Liver (tissue), 3 donors: ENCODE measurements around the gene SP110.
"Not testable (repeated sequence)": the region's sequence is repeated elsewhere in the genome, so short reads cannot be mapped to it uniquely, and the experiment has no call there.

Experiments used
- GABPA ChIP-seq, 2 donors: IDR thresholded peaks in 1 of 2; conservative IDR thresholded peaks in 1 of 2; 2 replicates each; pipeline ENCODE4 v1.6.1; 2016; ENCODE audit warnings: antibody characterized with exemption in 2 of 2, mild to moderate bottlenecking in 1 of 2, moderate library complexity in 1 of 2
- HNF4G ChIP-seq: IDR thresholded peaks from 2 replicates; pipeline ENCODE4 v1.6.1; 2016; ENCODE audit warnings: antibody characterized with exemption
- TF ChIP-seq, protein P1 (sequence below): fragments of 150-350 bp; IDR thresholded peaks from 2 replicates; pipeline ENCODE4 v1.5.1; 2017; ENCODE audit warnings: improper control_type of control experiment, low read depth, low read length; ENCODE audit not compliant: missing input control
- donor health status: healthy.
- donor health status: healthy.

DNA sequence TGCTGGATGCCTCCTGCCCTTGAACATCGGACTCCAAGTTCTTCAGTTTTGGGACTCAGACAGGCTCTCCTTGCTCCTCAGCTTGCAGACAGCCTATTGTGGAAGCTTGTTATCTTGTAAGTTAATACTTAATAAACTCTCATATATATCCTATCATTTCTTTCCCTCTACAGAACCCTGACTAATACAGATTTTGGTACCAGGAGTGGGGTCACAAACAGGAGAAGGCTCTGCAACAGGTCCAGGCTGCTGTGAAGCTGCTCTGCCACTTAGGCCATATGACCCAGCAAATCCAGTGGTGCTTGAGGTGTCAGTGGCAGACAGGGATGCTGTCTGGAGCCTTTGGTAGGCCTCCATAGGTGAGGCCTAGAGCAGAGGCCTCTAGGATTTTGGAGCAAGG lies 100.0 kb downstream of the SP110 start:
- not testable (repeated sequence) for TF ChIP-seq GABPA (IDR thresholded peaks at IDR 0.05 in 1 of 2, conservative IDR thresholded peaks at IDR 0.05 in 1 of 2); HNF4G
- TF ChIP-seq, protein P1, sequence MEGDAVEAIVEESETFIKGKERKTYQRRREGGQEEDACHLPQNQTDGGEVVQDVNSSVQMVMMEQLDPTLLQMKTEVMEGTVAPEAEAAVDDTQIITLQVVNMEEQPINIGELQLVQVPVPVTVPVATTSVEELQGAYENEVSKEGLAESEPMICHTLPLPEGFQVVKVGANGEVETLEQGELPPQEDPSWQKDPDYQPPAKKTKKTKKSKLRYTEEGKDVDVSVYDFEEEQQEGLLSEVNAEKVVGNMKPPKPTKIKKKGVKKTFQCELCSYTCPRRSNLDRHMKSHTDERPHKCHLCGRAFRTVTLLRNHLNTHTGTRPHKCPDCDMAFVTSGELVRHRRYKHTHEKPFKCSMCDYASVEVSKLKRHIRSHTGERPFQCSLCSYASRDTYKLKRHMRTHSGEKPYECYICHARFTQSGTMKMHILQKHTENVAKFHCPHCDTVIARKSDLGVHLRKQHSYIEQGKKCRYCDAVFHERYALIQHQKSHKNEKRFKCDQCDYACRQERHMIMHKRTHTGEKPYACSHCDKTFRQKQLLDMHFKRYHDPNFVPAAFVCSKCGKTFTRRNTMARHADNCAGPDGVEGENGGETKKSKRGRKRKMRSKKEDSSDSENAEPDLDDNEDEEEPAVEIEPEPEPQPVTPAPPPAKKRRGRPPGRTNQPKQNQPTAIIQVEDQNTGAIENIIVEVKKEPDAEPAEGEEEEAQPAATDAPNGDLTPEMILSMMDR = not testable (repeated sequence)
